OCI-LY1 (cell line): ENCODE data around the gene GNAO1.

Experiments
- EZH2 ChIP-seq: fragments of 200-600 bp; sonication (generic), shearing (Covaris generic); IDR thresholded peaks from 2 replicates; pipeline ENCODE4 v1.8.0; 2017; ENCODE audit warnings: borderline replicate concordance, mixed run types, mild to moderate bottlenecking, antibody characterized with exemption, low read length, moderate library complexity, mixed read lengths
- TF ChIP-seq, protein P1 (sequence below): fragments of 200-600 bp; sonication (generic), shearing (Covaris generic); IDR thresholded peaks from 2 replicates; pipeline ENCODE4 v1.5.1; 2017; ENCODE audit warnings: mild to moderate bottlenecking, antibody characterized with exemption, low read length, moderate library complexity, mixed read lengths

DNA sequence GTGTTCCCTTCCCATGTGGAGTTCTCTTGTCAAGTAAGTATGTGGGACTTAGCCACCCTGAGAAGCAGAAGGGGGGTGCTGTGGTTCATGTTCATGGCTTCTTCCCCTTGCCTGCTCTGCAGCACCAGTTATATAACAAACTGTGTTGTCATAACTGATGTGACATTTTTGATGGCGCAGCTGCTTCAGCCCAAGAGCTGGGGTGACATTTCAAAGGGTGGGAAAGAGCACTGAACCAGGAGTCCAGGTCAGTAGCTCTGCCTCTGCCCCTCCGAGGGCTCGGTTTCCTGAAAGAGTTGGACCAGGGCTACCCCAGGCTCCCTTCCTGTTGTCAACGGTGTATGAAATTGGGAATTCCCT lies 7.4 kb downstream of the GNAO1 start:
- TF ChIP-seq, protein P1, sequence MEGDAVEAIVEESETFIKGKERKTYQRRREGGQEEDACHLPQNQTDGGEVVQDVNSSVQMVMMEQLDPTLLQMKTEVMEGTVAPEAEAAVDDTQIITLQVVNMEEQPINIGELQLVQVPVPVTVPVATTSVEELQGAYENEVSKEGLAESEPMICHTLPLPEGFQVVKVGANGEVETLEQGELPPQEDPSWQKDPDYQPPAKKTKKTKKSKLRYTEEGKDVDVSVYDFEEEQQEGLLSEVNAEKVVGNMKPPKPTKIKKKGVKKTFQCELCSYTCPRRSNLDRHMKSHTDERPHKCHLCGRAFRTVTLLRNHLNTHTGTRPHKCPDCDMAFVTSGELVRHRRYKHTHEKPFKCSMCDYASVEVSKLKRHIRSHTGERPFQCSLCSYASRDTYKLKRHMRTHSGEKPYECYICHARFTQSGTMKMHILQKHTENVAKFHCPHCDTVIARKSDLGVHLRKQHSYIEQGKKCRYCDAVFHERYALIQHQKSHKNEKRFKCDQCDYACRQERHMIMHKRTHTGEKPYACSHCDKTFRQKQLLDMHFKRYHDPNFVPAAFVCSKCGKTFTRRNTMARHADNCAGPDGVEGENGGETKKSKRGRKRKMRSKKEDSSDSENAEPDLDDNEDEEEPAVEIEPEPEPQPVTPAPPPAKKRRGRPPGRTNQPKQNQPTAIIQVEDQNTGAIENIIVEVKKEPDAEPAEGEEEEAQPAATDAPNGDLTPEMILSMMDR: no peak
- TF ChIP-seq EZH2: no peak
